Liver (tissue), 3 donors: ENCODE results near the gene FRMPD1.

Experiments used
- ATF3 ChIP-seq: IDR thresholded peaks from 2 replicates; pipeline ENCODE4 v1.6.1; 2016; ENCODE audit warnings: antibody characterized with exemption
- CTCF ChIP-seq: fragments of 150-350 bp; IDR thresholded peaks from 2 replicates; pipeline ENCODE4 v1.5.1; 2017; ENCODE audit warnings: improper control_type of control experiment, low read depth, low read length; ENCODE audit not compliant: missing input control
- EGR1 ChIP-seq, 2 donors: IDR thresholded peaks; 2 replicates each; pipeline ENCODE4 v1.6.1; 2016 to 2018; ENCODE audit warnings: antibody characterized with exemption in 2 of 2, low read depth in 2 of 2
- FOXA1 ChIP-seq: IDR thresholded peaks from 2 replicates; pipeline ENCODE4 v1.6.1; 2016; ENCODE audit warnings: antibody characterized with exemption
- GABPA ChIP-seq, 2 donors: IDR thresholded peaks in 1 of 2; conservative IDR thresholded peaks in 1 of 2; 2 replicates each; pipeline ENCODE4 v1.6.1; 2016; ENCODE audit warnings: antibody characterized with exemption in 2 of 2, mild to moderate bottlenecking in 1 of 2, moderate library complexity in 1 of 2
- HNF4A ChIP-seq, 2 donors: conservative IDR thresholded peaks; 2 replicates each; pipeline ENCODE4 v1.6.1; 2016; ENCODE audit warnings: antibody characterized with exemption in 2 of 2, mild to moderate bottlenecking in 2 of 2
- JUND ChIP-seq, 2 donors: IDR thresholded peaks; 2 replicates each; pipeline ENCODE4 v1.6.1; 2016; ENCODE audit warnings: antibody characterized with exemption in 2 of 2
- MAX ChIP-seq: IDR thresholded peaks from 2 replicates; pipeline ENCODE4 v1.6.1; 2016; ENCODE audit warnings: antibody characterized with exemption
- RAD21 ChIP-seq, 2 donors: IDR thresholded peaks; 2 replicates each; pipeline ENCODE4 v1.6.1; 2016; ENCODE audit warnings: antibody characterized with exemption in 2 of 2, mild to moderate bottlenecking in 2 of 2
- REST ChIP-seq: IDR thresholded peaks from 2 replicates; pipeline ENCODE4 v1.6.1; 2016; ENCODE audit warnings: antibody characterized with exemption, mild to moderate bottlenecking
- RXRA ChIP-seq, 2 donors: IDR thresholded peaks; 2 replicates each; pipeline ENCODE4 v1.6.1; 2017 to 2018; ENCODE audit warnings: antibody characterized with exemption in 2 of 2, mild to moderate bottlenecking in 1 of 2
- TAF1 ChIP-seq: conservative IDR thresholded peaks from 2 replicates; pipeline ENCODE4 v1.6.1; 2016; ENCODE audit warnings: antibody characterized with exemption, mild to moderate bottlenecking
- YY1 ChIP-seq: IDR thresholded peaks from 2 replicates; pipeline ENCODE4 v1.6.1; 2016; ENCODE audit warnings: antibody characterized with exemption, mild to moderate bottlenecking
- donor health status: healthy.
- donor health status: healthy.

GRCh38 chr9:37619806-37620205, 30.9 kb upstream of the FRMPD1 start:
- no peak for TF ChIP-seq MAX
- no peak for TF ChIP-seq CTCF
- TF ChIP-seq FOXA1 = no peak
- no peak for TF ChIP-seq REST
- no peak for TF ChIP-seq EGR1 (IDR thresholded peaks at IDR 0.05; ENCODE audit: low read depth in 2 of 2)
- no peak for TF ChIP-seq TAF1
- TF ChIP-seq ATF3 = no peak
- TF ChIP-seq YY1 = no peak
- no peak for TF ChIP-seq GABPA (IDR thresholded peaks at IDR 0.05 in 1 of 2, conservative IDR thresholded peaks at IDR 0.05 in 1 of 2)
- TF ChIP-seq RAD21 (IDR thresholded peaks at IDR 0.05) = no peak
- no peak for TF ChIP-seq HNF4A (conservative IDR thresholded peaks at IDR 0.05)
- TF ChIP-seq RXRA (IDR thresholded peaks at IDR 0.05) = no peak
- no peak for TF ChIP-seq JUND (IDR thresholded peaks at IDR 0.05)
